Epithelial cell of prostate (primary cell): ENCODE data around the gene ZBTB22.
"Not testable (repeated sequence)": the region's sequence is repeated elsewhere in the genome, so short reads cannot be mapped to it uniquely, and the experiment has no call there.

Experiments used
- DNase-seq: peaks from one replicate; pipeline ENCODE4 v3.0.0-alpha.2; 2011; ENCODE audit warnings: low read depth, low spot score
- H3K27ac ChIP-seq: fragments of 450-650 bp; 2 replicates; pipeline ENCODE4 v1.5.1; 2017; ENCODE audit warnings: mild to moderate bottlenecking

ZBTB22 gene

GRCh38 chr6:33285214-33285613 lies 32.3 kb downstream of the ZBTB22 start:
- H3K27ac ChIP-seq, DNase-seq: not testable (repeated sequence)

DNA sequence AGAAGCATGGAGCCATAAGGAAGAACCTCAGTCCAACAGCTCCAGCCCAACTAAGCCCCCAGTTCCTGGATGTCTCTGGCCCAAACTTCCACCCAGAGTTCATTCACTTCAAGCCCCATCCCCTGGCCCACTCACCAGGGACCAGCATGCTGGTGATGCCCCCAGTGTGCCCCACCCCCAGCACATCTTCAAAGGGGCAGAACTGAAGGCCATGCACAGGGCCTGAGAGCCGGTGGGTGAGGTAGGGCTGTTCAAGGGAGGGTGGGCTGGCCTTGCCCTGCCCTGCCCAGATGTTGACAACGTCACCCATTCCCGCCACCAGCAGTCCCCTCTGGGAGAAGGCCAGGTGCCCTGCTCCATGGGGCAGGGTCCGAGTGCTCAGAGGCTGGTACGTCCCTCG lies 37.0 kb downstream of the ZBTB22 start:
- H3K27ac ChIP-seq = no peak overlapping the region
- no peak for DNase-seq

DNA sequence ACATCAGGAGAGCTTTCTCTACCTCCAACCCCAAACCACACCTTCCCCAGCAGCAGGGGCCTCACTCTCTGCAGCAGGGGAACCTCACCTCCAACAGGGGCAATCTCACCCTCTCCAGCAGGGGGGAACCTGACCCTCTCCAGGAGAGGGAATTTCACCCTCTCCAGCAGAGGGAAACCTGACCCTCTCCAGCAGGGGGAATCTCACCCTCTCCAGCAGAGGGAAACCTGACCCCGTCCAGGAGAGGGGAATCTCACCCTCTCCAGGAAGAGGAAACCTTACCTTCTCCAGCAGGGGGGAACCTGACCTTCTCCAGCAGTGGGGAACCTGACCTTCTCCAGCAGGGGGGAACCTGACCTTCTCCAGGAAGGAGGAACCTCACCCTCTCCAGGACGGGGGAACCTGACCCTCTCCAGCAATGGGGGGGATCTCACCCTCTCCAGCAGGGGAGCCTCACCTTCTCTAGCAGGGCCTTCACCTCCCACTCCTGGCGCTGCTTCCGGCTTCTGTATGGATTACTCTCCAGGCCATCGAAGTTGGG lies 37.5 kb downstream of the ZBTB22 start:
- H3K27ac ChIP-seq = no peak overlapping the region
- no peak for DNase-seq

DNA sequence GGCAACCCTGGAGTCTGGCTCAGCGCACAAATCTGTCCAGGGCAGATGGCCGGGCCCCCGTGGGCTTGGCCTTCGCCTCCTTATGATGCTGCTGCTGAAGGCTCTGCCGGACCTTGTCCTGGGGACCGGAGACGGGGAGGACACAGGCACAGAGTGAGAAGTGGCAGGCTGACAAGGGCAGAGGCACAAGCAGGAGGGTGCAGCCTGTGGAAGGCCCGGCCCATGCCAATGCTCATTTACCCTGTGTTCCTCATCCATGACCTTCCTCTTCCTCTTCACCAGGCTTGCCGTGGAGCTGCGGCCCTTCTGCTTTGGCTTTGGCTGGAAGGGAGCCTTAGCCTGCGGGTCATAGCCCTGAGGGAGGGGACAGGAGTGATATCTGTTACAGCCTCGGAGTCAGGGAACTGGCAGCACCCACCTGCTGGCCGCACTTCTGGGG lies 38.3 kb downstream of the ZBTB22 start:
- H3K27ac ChIP-seq = no peak overlapping the region
- DNase-seq = no peak

DNA sequence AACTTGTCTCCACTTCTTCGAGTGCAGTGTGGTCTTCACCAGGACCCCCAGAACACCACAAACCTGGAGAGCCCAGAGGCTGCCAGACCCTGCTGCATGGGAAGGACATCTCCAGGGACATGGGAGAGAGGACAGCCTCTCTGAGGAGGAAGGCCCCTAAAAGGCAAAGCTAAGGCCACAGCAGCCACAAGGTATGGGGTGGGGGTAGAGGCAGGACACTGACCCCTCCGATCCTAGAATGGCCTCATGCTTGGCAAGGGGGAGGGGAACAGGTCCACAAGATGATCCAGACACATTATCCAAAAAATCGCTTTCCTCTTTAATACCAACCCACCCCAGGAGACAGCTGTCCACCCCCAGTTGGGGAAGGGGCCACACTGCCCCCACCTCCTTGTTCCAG lies 38.7 kb downstream of the ZBTB22 start:
- H3K27ac ChIP-seq = no peak overlapping the region
- no peak for DNase-seq

GRCh38 chr6:33278392-33278741 lies 39.2 kb downstream of the ZBTB22 start:
- no peak for DNase-seq

GRCh38 chr6:33277663-33278391 lies 39.7 kb downstream of the ZBTB22 start:
- no peak for DNase-seq
- H3K27ac ChIP-seq = peak overlapping the region; percentile 90

More at GRCh38 chr6:33278392-33278741, 39.2 kb downstream of the ZBTB22 start:
- H3K27ac ChIP-seq = peak overlapping the region; percentile 90

DNA sequence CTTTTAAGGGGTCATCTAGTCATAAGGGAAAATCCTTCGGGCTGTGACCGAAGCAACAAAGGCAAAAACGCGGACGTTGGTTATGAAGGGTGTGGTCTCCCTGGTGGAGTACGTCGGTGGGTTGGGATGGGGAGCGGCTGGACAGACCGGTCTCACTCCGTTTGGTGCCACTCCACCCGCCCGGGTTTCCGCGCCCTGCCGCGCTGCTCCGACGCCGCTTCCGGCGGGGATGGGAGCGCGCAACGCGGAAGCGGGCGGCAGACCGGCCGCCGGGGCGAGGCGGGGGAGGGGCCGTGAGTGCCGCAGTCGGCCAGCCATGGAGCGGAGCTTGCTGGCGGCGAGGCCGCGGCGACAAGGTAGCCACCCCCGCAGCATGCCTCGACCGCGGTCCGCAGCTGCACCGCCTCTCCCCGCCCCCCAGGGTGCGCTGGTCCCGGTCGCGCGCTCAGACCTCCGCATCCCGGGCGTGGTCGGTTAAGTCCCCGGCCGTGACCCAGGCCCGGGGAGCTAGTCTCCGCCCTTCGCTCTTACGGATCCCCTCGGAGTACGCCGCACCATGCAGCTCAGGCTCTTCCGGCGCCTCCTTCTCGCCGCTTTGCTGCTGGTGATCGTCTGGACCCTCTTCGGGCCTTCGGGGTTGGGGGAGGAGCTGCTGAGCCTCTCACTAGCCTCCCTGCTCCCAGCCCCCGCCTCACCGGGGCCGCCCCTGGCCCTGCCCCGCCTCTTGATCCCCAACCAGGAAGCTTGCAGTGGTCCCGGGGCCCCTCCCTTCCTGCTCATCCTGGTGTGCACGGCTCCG lies 40.5 kb downstream of the ZBTB22 start, which contains the start of gene B3GALT4:
B3GALT4 (plus strand) TSS at position 260 of the 799 bp plus-strand sequence; CDS start at position 557, 297 bp downstream.
- peak; percentile 72 for DNase-seq
- peak within 1 kb of the TSS; percentile 90 for H3K27ac ChIP-seq

GRCh38 chr6:33276581-33276863 lies 41.0 kb downstream of the ZBTB22 start:
- DNase-seq = no peak
- H3K27ac ChIP-seq = peak overlapping the region; percentile 90

DNA sequence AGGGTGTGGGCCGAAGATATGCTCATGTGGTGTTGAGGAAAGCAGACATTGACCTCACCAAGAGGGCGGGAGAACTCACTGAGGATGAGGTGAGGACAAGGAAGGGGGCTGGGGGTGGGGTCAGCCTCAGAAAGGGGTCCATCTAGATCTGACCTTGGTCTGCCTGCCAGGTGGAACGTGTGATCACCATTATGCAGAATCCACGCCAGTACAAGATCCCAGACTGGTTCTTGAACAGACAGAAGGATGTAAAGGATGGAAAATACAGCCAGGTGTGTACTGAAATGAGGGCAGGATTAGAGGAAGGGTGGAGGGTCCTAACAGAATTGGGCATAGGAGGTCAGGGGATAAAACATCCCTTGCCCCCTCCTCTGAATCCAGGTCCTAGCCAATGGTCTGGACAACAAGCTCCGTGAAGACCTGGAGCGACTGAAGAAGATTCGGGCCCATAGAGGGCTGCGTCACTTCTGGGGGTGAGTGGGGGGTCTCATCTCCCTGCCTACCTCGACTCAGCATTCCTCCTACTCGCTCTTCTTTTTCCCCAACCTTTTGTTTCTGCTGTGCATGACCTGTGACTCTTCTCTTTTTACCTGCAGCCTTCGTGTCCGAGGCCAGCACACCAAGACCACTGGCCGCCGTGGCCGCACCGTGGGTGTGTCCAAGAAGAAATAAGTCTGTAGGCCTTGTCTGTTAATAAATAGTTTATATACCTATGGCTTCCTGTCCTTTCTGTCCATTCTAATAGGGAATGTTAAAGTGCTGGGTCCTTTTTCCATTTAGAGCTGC lies 41.6 kb downstream of the ZBTB22 start:
- H3K27ac ChIP-seq = peak overlapping the region; percentile 90
- DNase-seq = not testable (repeated sequence)

DNA sequence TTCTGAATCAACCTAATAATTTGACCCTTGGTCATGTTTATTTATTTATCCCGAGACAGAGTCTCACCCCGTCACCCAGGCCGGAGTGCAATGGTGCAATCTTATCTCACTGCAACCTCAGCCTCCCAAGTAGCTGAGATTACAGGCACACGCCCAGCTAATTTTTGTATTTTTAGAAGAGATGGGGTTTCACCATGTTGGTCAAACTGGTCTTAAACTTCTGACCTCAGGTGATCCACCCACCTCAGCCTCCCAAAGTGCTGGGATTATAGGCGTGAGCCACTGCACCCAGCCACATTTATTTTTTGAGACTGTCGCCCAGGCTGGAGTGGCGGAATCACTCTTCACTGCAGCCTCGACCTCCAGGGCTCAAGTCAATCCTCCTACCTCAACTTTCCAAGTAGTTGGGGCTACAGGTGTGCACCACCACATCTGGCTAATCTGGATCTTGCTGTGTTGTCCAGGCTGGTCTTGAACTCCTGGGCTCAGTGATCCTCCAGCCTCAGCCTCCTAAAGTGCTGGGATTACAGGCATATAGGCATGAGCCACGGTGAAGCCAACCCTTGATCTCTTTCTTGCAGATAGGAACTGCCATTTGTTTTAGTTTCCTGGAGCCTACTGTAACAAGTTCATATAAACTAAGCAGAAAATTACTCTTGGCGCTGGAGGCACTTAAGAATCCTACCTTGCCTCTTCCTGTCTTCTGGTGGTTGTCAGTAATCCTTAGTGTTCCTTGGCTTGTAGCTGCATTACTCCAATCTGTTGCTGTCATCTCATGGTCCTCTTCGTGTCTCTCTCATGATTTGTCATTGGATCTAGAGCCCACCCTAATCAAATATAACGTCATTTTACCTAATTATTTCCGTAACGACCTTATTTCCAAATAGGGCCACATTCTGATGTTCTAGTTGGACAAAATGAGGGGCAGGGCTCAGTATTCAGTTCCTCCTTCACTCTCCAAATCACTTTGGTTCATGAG lies 43.3 kb downstream of the ZBTB22 start:
- H3K27ac ChIP-seq = peak overlapping the region; percentile 90
- DNase-seq = no peak

GRCh38 chr6:33273129-33273923 lies 44.2 kb downstream of the ZBTB22 start:
- peak overlapping the region; percentile 90 for H3K27ac ChIP-seq
- DNase-seq = no peak

GRCh38 chr6:33272275-33273128 lies 45.0 kb downstream of the ZBTB22 start:
- peak overlapping the region; percentile 90 for H3K27ac ChIP-seq

DNA sequence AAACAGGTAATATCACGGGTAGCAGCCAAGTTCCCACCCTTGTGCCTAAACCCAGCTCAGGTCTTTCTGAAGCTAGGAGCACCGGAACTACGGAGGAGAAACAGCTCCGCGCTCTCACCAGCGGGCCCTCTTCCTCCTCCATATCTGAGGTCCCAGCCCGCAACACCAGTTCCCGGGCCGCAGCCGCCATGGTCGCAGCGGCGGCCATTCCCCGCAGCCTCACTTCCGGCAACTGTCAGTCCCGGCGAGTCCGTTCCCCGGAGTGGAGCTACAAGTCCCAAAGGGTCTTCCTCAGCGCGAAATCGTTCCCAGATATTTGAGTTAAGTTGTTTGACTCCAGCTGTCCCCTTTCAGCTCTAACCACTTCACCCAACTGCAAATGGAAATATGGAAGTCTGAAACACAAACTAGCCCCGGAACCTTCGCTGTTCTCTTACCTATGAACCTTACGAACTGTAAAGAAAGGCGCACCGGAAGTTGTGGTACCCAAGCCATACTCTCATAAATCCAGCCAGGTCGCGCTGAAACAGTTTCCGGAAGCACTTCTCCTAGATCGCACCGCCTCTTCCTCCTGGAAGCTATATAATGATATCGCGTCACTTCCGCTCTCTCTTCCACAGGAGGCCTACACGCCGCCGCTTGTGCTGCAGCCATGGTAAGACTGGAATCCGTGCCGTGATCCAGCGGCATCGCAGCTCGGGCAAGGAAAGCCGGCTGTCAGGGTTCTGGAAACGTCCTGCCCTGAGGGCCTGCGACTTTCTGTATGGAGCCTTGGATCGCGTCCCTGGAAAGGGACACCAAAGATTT lies 45.9 kb downstream of the ZBTB22 start, which contains the start of the genes RPS18 and VPS52:
RPS18 (plus strand) TSS at position 608 of the 807 bp plus-strand sequence; CDS start at position 653, 45 bp downstream.
VPS52 (minus strand) TSS at position 409 of the 807 bp plus-strand sequence; CDS start at position 208, 201 bp downstream.
- H3K27ac ChIP-seq = peak within 1 kb of the TSS; percentile 90
- DNase-seq = peak; percentile 98

More at GRCh38 chr6:33272275-33273128, 45.0 kb downstream of the ZBTB22 start:
- DNase-seq = no peak

DNA sequence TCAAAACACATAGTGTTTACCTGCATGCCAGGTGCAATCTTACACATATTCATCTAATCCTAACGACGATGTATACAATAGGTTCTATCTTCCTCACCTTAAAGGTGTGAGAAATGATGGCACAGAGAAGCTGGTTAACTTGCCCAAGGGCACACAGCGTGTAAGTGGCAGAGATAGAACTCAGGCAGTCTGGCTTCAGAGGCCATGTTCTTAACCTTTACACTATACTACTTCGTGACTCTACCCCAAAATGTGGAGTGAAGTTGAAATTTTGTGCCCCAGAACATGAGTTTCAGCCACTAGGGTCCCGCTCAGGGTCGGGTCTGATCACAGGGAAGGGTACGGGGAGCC lies 46.5 kb downstream of the ZBTB22 start:
- H3K27ac ChIP-seq = peak overlapping the region; percentile 90
- DNase-seq = no peak
